Vagina (tissue), 2 donors: ENCODE data around the gene ENAH. TPM values are rescaled to one million over a fixed set of nuclear protein-coding genes. Genes with fewer than 3 reads are reported as not detected.
A peak's percentile ranks its signal among the peaks of the same experiment; 100 is the strongest.
"Not testable (repeated sequence)": the region's sequence is repeated elsewhere in the genome, so short reads cannot be mapped to it uniquely, and the experiment has no call there.

Source experiments
- DNase-seq, 2 donors: peaks; one replicate each; pipeline ENCODE4 v3.0.0-alpha.2; 2017; ENCODE audit errors: extremely low spot score in 2 of 2
- H3K27ac ChIP-seq: fragments of 200-600 bp; sonication (generic); one replicate; pipeline ENCODE4 v1.5.1; 2019
- H3K27me3 ChIP-seq: fragments of 200-600 bp; sonication (generic); one replicate; pipeline ENCODE4 v1.5.1; 2019
- H3K36me3 ChIP-seq, 2 donors: fragments of 200-600 bp; sonication (generic); one replicate each; pipeline ENCODE4 v1.5.1; 2017 to 2019
- H3K4me1 ChIP-seq: fragments of 200-600 bp; sonication (generic); one replicate; pipeline ENCODE4 v1.5.1; 2019
- H3K4me3 ChIP-seq, 2 donors: fragments of 200-600 bp; sonication (generic); 1 replicate in 1 of 2; 2 replicates in 1 of 2; pipeline ENCODE4 v1.5.1; 2016 to 2019
- H3K9me3 ChIP-seq: fragments of 200-600 bp; sonication (generic); one replicate; pipeline ENCODE4 v1.5.1; 2019
- POLR2A ChIP-seq, 2 donors: fragments of 450-650 bp; IDR thresholded peaks; one replicate each; pipeline ENCODE4 v1.6.1; 2017; ENCODE audit warnings: antibody characterized with exemption in 2 of 2, mild to moderate bottlenecking in 2 of 2, moderate library complexity in 2 of 2
- POLR2AphosphoS5 ChIP-seq, 2 donors: sonication (generic); formaldehyde crosslinking; IDR thresholded peaks; one replicate each; pipeline ENCODE4 v1.9.0; 2017; ENCODE audit warnings: antibody characterized with exemption in 2 of 2, mild to moderate bottlenecking in 2 of 2, low read depth in 1 of 2; ENCODE audit not compliant: insufficient read depth in 1 of 2
- intact Hi-C: fragments of 100-400 bp; cut with DNase I; formaldehyde crosslinking; loops from one replicate; pipeline ENCODE4 v1.15.1; 2023
- total RNA-seq: library from RNA; depleted of rRNA; stranded (reverse); fragments of >200 nt; gene quantifications from one replicate; pipeline ENCODE4 v1.2.3, GENCODE V29; 2016
- TF ChIP-seq, protein P1 (sequence below), 3 experiments: fragments of 450-650 bp in 2 of 3; fragments of 200-600 bp in 1 of 3; sonication (generic) in 1 of 3; IDR thresholded peaks; one replicate each; pipeline ENCODE4 v1.5.1; 2017 to 2019; ENCODE audit warnings: antibody characterized with exemption in 3 of 3, mild to moderate bottlenecking in 2 of 3, moderate library complexity in 2 of 3

ENAH gene
- total RNA-seq, 1 donor from 2014 or later: 62.4 TPM

DNA sequence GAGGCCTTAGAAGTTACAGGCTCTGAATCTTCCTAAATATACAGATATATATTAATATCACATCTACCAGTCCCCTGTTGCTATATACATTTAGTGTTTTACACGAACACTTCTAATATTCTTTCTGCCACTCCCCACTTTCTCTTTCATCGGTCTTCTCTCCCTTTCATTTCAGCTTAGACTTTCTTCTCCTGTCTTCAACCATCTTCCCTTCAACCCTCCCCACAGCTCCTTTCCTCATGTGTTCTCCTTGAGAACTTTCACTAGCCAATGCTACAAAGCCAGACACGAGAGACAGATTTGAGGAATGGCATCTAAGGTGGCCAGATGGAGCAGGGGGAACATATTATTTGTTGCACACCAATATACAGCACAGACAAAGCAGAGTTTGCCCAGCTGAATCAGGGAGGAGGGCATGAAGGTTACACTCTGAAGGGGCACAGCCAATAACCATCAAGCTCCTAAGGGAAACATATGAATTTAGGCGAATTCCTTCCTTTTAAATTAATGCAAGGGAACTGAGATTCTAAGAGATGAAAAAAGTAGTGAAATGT is 141.0 kb downstream of the ENAH start:
- peaks cover 0 to 4% of the 10 kb centered on the region in 2 donors for H3K36me3 ChIP-seq
- no peak overlapping the region for H3K27ac ChIP-seq
- H3K27me3 ChIP-seq: no peaks in the 10 kb centered on the region
- DNase-seq: no peak
- H3K9me3 ChIP-seq: no peaks in the 10 kb centered on the region
- TF ChIP-seq, protein P1, sequence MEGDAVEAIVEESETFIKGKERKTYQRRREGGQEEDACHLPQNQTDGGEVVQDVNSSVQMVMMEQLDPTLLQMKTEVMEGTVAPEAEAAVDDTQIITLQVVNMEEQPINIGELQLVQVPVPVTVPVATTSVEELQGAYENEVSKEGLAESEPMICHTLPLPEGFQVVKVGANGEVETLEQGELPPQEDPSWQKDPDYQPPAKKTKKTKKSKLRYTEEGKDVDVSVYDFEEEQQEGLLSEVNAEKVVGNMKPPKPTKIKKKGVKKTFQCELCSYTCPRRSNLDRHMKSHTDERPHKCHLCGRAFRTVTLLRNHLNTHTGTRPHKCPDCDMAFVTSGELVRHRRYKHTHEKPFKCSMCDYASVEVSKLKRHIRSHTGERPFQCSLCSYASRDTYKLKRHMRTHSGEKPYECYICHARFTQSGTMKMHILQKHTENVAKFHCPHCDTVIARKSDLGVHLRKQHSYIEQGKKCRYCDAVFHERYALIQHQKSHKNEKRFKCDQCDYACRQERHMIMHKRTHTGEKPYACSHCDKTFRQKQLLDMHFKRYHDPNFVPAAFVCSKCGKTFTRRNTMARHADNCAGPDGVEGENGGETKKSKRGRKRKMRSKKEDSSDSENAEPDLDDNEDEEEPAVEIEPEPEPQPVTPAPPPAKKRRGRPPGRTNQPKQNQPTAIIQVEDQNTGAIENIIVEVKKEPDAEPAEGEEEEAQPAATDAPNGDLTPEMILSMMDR (IDR thresholded peaks at IDR 0.05): no peak
- TF ChIP-seq POLR2AphosphoS5 (IDR thresholded peaks at IDR 0.05; ENCODE audit: insufficient read depth in 1 of 2, low read depth in 1 of 2) (no peak), POLR2A (IDR thresholded peaks at IDR 0.05) (no peak)
- H3K4me3 ChIP-seq: no peak overlapping the region
- intact Hi-C loops: no loop called here
- H3K4me1 ChIP-seq: peaks cover 17% of the 10 kb centered on the region

DNA sequence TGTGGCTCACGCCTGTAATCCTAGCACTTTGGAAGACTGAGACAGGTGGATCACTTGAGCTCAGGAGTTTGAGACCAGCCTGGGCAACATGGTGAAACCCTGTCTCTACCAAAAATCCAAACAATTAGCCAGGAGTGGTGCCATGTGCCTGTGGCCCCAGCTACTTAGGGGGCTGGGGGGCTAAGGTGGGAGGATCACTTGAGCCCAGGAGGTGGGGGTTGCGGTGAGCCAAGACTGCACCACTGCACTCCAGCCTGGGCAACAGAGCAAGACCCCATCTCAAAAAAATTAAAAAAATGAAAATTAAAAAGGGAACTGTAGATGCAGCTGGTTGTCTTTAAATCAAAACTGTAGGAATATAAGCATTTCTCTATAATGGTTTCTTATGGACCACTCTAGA is 142.2 kb downstream of the ENAH start:
- H3K27me3 ChIP-seq, H3K9me3 ChIP-seq, intact Hi-C loops, H3K4me3 ChIP-seq, DNase-seq, H3K27ac ChIP-seq, H3K36me3 ChIP-seq: not testable (repeated sequence)
- peaks cover 17% of the 10 kb centered on the region for H3K4me1 ChIP-seq

DNA sequence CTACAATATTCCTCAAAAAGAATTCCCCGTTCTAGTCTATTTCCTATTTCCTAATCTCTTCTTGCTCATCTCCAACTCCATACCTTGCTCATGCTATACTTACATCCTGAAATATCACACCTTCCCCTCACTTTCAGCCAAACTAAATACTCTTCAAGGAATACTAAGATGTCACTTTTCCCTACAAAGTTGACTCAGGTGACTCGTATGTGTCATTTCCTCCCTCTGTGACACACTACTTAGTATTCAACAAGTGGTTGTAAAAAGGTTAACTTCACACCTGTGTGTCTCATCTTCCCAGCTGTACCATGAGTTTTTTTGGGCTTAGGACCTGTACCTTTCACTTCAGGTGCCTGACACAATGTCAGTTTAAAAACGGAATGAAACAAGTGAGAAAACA is 143.2 kb downstream of the ENAH start:
- Histone ChIP-seq H3K4me1 (peaks cover 17% of the 10 kb centered on the region), H3K27ac (no peak overlapping the region), H3K27me3 (no peaks in the 10 kb centered on the region), H3K36me3 (peaks cover 0 to 4% of the 10 kb centered on the region in 2 donors), H3K4me3 (no peak overlapping the region), H3K9me3 (no peaks in the 10 kb centered on the region)
- DNase-seq: no peak
- intact Hi-C loops: no loop called here
- TF ChIP-seq POLR2A (IDR thresholded peaks at IDR 0.05): no peak
- TF ChIP-seq, protein P1 (IDR thresholded peaks at IDR 0.05): no peak
- TF ChIP-seq POLR2AphosphoS5 (IDR thresholded peaks at IDR 0.05; ENCODE audit: insufficient read depth in 1 of 2, low read depth in 1 of 2): no peak

DNA sequence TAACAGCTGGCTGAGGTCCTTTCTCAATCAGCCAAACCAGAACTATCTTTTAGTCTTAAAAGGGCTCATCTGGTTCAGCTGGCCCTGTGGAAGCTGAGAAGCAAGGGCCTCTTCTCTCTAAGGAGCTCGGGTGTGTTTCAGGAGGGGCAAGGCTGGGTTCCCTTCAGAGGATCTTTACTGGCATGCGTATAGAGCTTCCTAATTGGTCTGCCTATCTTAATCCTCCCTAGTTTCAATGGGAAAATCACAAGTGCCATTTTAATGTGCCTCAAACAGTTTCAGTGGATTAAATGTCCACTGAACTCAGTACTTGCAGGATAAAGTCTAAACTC is 143.6 kb downstream of the ENAH start:
- H3K4me3 ChIP-seq: no peak overlapping the region
- H3K4me1 ChIP-seq: peaks cover 17% of the 10 kb centered on the region
- intact Hi-C loops: no loop called here
- peaks cover 0 to 4% of the 10 kb centered on the region in 2 donors for H3K36me3 ChIP-seq
- peak overlapping the region; percentile 62 for H3K27ac ChIP-seq
- H3K9me3 ChIP-seq: no peaks in the 10 kb centered on the region
- no peaks in the 10 kb centered on the region for H3K27me3 ChIP-seq
- no peak for DNase-seq
- TF ChIP-seq, protein P1 (IDR thresholded peaks at IDR 0.05): no peak
- no peak for TF ChIP-seq POLR2AphosphoS5 (IDR thresholded peaks at IDR 0.05; ENCODE audit: insufficient read depth in 1 of 2, low read depth in 1 of 2)
- no peak for TF ChIP-seq POLR2A (IDR thresholded peaks at IDR 0.05)

DNA sequence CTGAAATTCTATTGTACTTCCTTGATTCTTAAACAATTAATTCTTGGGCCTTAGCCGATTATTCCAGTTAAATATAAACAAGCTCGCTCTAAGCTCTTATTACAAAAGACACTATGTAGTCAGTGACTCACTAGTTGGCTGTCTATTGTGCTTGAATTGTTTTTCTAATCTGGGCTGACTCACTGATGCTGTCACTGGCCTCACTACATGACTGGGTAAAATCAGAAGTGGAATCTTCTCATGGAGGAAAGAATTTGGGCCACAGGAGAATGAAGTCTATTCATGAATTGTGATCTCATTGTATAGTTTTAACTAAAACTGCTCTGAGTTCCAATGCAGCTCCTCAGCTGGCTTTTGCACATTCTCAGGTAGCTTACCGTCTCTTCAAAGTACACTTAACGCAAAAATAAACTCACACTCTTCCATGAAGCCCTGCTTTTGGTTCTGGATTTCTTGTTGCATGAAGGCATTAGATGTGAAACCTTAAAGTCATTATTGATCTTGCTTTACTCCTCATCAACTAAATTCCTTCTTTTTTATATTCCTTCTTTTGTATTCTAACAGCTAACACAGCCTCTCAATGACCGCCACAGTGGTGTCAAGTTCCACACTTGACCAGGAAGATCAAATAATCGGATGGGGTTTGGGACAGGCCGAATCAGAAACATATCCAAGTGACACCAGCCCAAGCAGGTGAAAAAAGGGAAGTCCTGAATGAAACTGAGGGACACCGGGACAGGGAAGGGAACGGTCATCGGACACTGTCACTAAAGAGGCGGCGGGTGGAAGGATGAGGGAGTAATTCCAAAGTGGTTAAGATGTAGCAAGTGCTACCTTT is 144.2 kb downstream of the ENAH start:
- no peak for DNase-seq

More for the DNA sequence above, 144.2 kb downstream of the ENAH start:
- Histone ChIP-seq H3K36me3 (peaks cover 0 to 4% of the 10 kb centered on the region in 2 donors), H3K27ac (peak overlapping the region; percentile 62), H3K9me3 (no peaks in the 10 kb centered on the region), H3K4me1 (peaks cover 17% of the 10 kb centered on the region), H3K4me3 (no peak overlapping the region), H3K27me3 (no peaks in the 10 kb centered on the region)
- intact Hi-C loops: no loop called here
- TF ChIP-seq, protein P1 (IDR thresholded peaks at IDR 0.05): no peak
- peak in 1 of 2 donors; percentile 96 for TF ChIP-seq POLR2AphosphoS5 (IDR thresholded peaks at IDR 0.05; ENCODE audit: insufficient read depth in 1 of 2, low read depth in 1 of 2)
